NCI-H82 (cell line): ENCODE data around the gene DYNC2H1.

Experiments used
- DNase-seq: peaks from one replicate; lab custom pipeline; 2025; lab: John Stamatoyannopoulos, UW

Gene DYNC2H1

DNA sequence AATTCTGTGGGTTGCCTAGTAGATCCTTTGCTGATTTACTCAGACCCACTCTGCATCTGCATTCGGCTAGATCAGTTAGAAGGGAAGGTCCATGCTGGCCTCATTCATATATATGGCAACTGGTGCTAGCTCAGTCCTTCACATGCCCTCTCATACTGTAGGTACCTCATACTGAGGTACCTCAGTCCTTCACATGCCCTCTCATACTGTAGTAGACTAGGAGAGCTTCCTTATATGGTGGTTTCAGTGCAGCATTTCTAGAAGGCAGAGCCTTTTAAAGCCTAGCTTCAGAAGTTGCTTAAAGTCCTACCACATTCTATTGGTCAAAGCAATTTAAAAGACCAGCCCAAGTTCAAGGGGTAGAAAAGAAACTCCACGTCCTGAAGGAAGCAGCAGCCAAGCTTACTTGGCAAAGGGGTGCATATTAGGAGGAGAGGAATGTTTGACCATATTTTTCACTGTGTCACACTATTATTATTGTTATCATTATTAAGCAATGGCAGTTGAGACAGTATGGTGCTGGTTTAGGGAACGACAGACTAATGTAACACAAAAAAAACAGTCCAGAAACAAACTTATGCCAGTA lies 356.4 kb downstream of the DYNC2H1 start:
- DNase-seq: peak; percentile 1

DNA sequence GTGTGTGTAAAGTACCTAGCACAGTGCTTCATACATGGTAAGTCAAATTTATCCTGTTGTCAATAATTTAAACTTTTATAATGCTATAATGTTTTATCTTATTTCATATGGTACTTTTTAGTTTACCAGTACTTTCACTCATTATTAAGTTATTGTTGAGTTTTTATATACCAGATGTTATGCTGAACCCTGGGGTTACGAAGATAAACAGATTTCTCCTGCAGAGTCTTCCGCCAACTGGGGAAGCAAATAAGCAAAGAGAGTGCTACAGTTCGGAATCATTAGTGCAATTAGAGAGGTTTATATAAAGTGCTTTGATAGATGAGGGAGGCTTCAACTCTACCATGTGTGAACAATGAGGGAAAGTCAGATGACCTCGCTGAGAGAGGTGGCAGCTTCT lies 362.3 kb downstream of the DYNC2H1 start:
- peak; percentile 2 for DNase-seq

DNA sequence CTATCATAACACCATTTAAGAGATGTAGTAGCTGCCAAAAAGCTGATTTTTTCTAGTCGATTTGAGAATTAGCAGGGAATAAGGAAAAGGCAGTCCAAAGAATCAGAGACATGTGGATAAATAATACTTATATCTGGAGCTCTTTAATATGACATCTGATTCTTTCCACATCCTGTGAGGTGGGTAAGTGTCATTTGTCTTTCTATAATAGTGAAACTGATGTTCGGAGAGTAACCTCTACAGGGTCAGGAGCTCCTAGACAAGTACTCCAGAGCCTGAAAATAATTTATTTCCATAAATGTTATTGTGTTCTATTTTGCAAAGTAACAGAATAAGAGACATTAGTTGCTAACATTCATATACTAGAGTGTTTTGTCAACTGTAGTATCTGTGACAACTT lies 367.6 kb downstream of the DYNC2H1 start:
- DNase-seq: no peak

DNA sequence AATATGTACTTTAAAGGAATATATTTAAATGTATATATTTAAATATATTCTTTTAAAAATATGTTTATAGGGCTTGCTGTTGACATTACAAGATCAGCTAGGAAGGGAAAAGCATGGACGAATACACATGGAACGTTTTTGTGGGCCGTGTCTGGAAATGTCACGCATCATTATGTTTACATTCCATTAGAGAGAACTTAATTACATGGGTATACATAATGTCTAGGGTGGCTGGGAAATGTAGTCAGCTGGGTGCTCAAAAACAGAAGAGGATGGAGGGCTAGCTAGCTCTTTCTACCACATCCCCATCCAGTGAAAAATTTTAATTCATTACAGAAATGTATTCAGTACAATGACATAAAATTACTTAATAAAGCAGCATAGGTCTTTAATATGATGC lies 371.2 kb downstream of the DYNC2H1 start:
- no peak for DNase-seq

DNA sequence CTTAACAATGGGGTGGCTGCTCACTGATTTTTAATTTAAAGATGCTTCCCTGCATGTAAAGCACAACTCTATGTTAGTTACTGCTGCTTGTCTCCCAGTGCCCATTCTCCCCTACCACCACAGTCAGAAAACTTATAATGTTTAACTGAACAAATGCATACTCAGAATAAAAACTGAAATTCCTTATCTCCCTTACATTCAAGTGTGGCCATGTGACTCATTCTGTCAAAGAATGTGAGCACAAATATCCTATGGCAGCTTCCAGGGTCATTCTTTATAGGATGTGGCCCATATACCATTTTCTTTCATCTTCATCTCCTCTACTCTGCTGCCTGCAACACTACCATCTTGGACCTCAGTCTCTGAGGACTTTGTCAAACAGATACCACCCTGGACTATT lies 374.8 kb downstream of the DYNC2H1 start:
- no peak for DNase-seq

DNA sequence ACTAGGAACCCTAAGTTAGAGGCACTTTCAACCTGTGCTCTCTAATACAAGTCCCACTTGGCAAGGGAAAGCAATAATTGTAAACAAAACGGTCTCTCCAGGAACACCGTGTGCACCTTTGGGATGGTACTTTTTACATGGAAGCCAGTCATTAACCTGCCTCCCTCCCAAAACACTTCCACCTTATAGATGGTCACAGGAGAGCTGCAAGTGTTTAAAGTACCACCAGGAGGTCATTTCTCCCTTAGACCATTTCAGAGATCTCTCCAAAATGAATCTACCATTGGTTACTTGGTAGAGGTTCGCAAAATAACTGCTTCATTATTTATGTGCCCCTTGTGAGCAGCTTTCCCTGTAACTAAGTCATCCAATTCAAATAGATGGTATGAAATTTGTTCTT lies 375.3 kb downstream of the DYNC2H1 start:
- DNase-seq: peak; percentile 6

DNA sequence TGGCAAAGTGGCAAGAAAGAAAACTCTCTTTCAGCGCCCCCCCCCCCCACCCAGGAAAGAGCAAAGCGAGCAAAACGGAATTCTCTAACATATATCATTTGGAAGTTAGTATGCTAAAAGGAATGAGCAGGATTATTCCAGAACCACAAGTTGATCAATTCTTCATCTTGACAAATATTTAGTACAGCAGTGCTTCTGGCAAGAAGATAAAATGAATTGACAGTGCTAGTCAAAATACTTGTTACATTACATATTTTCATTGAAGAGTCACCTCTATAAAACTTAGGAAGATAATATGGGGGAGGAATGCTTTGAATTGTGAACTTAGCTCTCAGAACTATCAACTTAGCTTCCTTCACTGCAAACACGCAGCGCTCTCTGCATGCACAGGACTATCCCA lies 377.4 kb downstream of the DYNC2H1 start:
- no peak for DNase-seq

DNA sequence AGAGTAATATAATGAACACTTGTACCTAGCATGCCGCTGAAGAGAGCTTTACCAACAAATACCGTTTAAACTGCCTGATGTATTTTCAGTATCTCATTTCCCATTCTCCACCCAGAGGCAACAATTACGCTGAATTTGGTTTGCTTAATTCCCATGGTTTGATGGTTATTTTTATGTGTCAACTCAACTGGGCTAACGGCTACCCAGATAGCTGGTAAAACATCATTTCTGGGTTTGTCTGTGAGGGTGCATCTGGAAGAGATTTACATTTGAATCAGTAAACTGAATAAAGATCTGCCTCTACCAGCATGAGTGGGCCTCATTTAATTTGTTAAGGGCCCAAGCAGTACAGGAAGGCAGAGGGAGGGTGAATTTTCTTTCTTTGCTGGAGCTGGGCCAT lies 377.9 kb downstream of the DYNC2H1 start:
- no peak for DNase-seq

DNA sequence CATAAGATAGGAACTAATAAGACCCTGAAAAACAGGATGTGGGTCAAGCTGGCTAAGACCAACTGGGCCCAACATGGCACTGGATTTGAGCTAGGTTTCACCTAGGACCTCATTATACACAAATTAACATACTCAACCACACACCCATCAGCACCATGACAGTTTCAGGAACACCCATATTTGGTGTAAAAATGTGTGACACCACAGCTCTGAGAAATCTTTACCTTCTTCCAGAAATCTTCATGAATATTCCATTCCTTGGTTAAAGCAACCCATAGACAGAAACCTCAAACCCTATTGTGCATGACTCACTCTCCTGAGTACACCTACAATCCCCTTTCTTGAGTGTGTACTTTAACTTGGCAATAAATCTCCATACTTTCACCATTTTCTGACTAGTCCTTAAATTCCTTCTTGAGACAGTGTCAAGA lies 378.8 kb downstream of the DYNC2H1 start:
- DNase-seq: no peak

DNA sequence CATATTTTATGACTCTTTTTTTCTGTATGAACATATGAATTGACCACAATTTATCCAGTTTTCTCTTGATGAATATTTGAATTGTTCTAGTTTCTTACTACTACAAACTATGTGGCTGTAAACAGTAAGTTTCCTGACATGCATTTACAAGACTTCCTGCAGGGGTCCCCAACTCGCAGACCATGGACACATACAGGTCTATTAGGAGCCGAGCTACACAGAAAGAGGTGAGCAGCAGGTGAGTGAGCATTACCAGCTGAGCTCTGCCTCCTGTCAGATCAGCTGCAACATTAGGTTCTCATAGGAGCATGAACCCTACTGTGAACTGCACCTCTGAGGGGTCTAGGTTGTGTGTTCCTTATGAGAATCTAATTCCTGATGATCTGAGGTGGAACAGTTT lies 379.4 kb downstream of the DYNC2H1 start:
- DNase-seq: no peak

DNA sequence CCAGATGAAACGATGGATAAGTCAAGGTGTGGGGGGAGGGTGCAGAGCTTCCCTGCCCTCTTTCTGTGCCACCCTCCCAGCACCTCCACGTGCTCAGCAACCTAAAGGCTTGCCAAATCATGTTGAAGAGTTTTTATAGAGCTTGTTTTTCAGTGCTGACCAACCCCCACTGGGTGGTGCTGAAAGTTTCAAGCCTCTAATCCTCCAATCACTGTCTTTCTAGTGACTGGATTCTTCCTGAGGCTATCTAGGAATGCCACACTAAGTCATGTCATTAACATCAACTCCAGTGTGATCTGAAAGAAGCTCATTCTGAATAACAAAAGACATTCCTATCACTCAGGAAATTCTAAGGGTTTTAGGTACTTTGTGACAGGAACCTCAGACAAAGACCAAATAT lies 382.6 kb downstream of the DYNC2H1 start:
- no peak for DNase-seq

DNA sequence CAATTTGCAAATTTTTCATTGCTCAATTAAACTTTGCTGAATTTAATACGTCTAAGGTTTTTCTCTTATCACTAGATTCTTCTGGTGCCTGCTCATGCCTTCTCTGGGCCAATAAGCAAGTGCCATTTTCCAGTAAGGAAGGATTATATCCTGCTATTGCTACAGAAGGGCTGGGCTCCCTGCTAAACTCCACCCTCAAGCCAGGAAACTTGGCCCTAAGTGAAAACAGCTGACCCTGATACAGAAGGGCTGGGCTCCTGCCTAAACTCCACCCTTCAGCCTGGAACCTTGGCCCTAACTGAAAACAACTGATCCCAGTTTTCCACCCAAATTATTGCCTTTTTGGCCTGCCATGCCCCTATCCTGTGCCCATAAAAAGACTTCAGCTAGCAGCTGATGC lies 385.3 kb downstream of the DYNC2H1 start:
- no peak for DNase-seq

DNA sequence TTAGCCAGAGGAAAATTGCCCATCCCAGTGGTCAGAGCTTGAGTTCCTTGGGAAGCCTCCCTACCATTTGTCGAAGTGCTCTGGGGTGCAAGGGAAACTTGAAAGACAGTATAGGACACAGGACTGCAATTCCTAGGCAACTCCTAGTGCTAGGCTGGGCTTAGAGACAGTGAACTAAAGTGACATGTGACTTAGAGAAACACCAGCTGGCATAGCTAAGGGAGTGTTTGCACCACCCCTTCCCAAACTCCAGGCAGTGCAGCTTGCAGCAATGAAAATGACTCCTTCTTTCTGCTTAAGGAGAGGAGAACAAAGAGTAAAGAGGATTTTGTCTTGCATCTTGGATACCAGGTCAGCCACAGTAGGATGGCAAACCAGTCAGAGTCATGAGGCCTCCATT lies 388.0 kb downstream of the DYNC2H1 start:
- DNase-seq: peak; percentile 66

DNA sequence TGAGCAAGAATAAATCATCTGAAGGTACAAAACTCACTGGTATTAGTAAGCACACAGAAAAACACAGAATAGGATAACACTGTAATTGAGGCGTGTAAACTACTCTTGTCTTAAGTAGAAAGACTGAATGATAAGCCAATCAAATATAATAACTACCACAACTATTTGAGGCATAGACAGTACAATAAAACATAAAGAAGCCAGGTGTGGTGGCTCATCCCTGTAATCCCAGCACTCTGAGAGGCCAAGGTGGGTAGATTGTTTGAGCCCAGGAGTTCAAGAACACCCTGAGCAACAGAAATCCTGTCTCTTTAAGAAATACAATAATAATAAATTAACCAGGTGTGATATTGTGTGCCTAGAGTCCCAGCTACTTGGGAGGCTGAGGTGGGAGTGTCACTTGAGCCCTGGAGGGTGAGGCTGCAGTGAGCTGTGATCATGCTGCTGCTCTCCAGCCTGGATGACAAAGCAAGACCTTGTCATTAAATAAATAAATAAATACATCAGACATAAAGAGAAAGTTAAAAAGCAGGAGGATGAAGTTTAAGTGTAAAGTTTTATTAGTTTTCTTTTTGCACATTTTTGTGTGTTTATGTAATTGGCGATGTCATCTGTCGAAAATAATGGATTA lies 390.6 kb downstream of the DYNC2H1 start:
- DNase-seq: no peak

DNA sequence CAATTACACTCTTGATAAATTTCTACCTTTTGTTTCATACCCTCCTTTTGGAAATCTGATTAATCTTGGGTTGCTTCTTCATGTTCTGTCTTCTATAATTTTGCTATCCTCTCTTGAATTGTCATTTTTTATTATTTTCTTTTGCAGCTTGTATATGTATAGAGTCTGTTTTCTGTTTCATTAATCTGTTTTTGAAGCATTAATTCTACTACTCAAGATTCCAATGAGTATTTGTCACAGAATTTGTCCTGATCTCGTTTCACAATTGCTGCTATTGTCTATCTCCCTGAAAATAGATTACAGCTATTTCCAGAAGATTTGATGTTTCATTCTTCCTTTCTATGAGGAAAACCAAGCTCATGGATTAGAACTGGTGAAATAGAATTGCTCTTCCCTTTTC lies 406.1 kb downstream of the DYNC2H1 start:
- no peak for DNase-seq

DNA sequence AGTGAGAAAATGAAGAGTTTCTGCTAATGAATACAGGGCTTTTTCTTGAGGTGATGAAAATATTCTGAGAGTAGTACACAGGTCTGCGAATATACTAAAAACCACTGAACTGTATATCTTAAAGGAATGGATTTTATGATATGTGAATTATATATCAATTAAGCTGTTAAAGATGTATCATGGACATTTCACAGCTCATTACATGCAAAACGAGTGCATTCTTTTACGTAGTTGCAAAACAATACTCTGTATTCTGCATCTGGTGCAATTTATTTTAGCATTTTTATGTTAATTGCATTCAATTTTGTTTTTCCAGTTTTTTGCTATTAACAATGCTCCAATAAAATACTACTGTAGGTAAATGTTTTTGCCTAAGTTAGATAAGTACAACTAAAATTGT lies 411.6 kb downstream of the DYNC2H1 start:
- DNase-seq: no peak

DNA sequence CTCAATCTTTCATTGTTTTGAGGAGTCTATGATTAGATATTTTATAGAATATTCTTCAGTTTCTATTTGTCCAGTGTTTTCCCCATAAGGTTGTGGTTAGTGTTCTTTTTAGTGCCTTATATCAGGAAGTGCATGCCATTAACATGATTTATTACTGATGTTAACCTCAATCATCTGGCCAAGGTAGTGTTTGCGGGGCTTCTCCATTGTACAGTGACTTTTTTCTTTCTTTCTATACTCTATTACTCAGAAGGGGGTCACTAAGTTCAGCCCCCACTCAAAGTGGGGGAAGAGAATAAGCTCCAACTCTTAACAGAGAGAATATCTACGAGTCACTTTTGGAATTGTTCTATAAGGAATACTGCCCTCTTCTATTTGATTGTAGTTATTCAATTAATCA lies 415.8 kb downstream of the DYNC2H1 start:
- DNase-seq: no peak

DNA sequence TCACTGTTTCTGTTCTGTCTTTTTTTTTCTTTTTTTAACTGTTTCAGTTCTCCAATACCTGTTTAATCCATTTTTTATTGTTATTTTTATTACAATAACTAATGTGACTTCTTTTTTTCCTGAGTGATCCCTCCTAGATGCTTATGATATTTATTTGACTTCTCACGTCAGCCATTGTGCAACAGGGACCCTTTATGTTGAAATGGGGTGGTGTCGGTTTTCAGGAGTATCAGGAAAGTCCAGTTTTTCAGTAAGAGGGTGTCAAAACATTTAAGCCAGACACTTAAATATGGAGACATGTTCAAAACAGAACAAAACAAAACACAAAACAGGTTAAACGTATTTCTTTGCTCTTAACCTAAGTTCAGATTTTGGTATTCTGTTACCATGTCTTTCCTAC lies 418.8 kb downstream of the DYNC2H1 start:
- no peak for DNase-seq

DNA sequence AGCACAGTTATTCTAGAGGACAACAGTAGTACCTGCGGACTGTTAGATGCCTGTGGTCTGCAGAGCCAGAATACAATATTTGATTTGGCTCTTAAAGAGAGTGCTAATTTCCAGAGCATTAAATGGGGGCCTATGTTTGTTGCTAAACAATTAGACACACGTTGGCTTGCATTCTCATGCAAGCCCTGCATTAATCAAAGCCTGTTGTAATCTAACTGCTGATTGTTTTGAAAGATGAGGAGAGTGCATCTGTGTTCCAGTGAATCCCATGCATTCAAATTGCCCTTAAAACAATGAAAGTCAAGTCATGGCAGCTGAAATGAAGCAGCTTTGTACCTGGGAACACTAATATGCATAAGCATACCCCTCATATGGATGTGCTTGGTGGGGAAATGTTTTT lies 419.4 kb downstream of the DYNC2H1 start:
- DNase-seq: no peak

DNA sequence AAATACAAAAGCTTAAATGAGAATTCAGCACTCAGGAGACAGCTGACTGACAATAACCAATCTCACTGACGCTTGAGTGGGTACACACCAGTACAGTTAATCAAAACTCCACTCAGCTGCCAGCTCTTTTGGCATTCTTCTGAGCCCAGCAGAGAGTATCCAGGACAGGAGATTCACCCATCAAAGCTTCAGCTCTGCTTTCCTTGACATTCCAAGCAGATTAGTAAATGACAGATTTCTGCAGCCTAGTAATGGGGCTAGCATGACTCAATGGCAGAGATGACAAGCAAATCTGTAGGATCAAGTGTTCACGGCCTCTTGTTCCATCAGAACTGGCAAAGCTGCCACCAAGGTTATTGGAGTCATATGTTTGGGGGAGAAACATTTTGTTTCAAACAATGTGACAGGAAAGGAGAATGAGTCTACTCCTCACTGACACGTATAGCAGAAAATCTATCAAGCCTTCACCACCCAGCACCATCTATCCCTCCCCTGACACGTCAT lies 420.0 kb downstream of the DYNC2H1 start:
- peak; percentile 46 for DNase-seq
